ENCODE data around the gene GIMAP2.
A peak's percentile ranks its signal among the peaks of the same experiment; 100 is the strongest.

Gene GIMAP2

DNA sequence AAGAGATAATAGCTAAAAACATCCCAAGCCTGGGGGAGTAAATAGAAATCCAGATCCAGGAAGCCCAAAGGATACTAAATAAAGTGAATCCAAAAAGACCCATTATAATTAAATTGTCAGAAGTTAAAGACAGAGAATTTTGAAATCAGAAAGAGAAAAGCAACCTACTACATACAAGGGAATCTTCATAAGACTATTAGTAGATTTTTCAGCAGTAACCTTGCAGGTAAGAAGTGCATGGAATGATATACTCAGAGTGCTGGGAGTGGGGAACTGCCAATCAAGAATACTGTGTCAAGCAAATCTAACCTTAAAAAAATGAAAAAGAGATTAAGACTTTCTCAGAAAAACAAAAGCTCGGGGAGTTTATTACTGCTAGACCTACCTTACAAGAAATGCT is 17.7 kb downstream of the GIMAP2 start:
- peaks cover 78% of the 10 kb centered on the region for H3K9me3 Mint-ChIP-seq
- H3K4me3 Mint-ChIP-seq: no peak overlapping the region
- no peak for DNase-seq (ENCODE audit: low spot score)
- H3K4me1 Mint-ChIP-seq (ENCODE audit: low read depth): peaks cover 4% of the 10 kb centered on the region
- H3K27ac Mint-ChIP-seq: no peak overlapping the region
- H3K27me3 Mint-ChIP-seq (ENCODE audit: low read depth): no peaks in the 10 kb centered on the region
- peaks cover 67% of the 10 kb centered on the region for H3K36me3 Mint-ChIP-seq (ENCODE audit: low read depth)

DNA sequence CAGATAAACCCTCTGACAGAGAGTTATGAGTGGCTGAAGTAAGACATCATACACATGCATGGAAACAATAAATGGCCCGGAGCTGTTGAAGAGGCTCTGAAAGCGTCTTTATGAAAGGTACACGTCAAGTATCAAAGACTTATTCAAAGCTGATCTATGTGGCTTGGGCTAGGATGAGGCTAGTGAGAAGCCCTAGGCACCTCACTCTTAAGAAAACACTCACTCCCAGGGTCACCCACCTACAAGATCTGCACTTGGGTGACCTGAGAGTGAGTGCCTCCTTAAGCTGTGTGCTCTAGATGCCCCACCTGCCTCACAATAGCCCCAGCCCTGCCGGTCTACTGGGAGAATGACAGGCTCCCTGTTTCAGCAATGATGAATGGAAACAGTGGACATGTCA is 29.8 kb downstream of the GIMAP2 start:
- no peak for DNase-seq (ENCODE audit: low spot score)
- Mint-ChIP-seq H3K9me3 (peaks cover 20% of the 10 kb centered on the region), H3K4me3 (peak overlapping the region; percentile 97), H3K4me1 (ENCODE audit: low read depth) (peaks cover 40% of the 10 kb centered on the region), H3K27me3 (ENCODE audit: low read depth) (no peaks in the 10 kb centered on the region), H3K36me3 (ENCODE audit: low read depth) (peaks cover 48% of the 10 kb centered on the region), H3K27ac (peak overlapping the region; percentile 73)

DNA sequence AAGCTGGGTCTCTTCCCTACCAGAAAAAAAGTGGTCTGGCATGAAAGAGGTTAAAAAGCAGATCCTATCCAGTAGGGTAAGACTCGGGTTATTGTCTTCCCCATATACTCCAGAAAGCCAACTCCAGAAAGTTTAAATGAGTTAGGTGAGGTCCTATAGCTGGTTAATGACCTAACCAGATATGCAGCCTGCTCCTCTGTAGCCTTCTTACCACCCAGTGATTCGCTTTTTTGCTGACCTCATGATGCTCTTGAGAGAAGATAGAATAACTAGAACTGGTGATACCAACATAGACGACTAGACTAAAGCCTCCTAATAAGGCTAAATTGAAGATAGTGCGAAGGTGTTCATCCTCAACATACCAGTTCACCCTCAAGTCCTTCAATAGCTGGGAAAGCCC is 30.2 kb downstream of the GIMAP2 start:
- H3K9me3 Mint-ChIP-seq: peaks cover 20% of the 10 kb centered on the region
- H3K4me1 Mint-ChIP-seq (ENCODE audit: low read depth): peaks cover 40% of the 10 kb centered on the region
- no peak for DNase-seq (ENCODE audit: low spot score)
- peak overlapping the region; percentile 73 for H3K27ac Mint-ChIP-seq
- H3K4me3 Mint-ChIP-seq: peak overlapping the region; percentile 97
- H3K27me3 Mint-ChIP-seq (ENCODE audit: low read depth): no peaks in the 10 kb centered on the region
- peaks cover 51% of the 10 kb centered on the region for H3K36me3 Mint-ChIP-seq (ENCODE audit: low read depth)

DNA sequence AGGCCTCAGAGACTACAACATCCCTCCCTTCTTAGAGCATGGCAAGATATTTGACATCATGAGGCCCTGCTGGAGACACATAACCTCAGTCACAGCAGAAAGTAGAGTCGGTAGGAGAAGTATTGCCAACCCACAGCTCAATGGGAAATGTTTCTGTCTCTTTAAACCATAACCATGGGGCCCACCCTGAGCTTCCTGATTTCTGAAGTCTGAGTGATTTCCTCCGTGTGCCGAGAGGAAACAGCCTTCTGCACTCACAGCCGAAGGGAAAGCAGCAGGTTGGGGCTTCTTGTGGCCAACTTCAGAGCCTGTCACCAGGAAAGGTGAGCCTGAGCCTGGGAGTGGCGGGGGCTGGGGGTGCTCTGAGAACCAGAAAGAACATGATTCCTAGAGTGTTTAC is 30.9 kb downstream of the GIMAP2 start, which contains the start of gene GIMAP1:
Gene GIMAP1, plus strand, starts transcription at position 246 of the 400 bp plus-strand sequence. CDS start 2,435 bp downstream, outside the sequence.
- Mint-ChIP-seq H3K27ac (peak within 1 kb of the TSS; percentile 73), H3K27me3 (ENCODE audit: low read depth) (no peaks in the 10 kb centered on the region), H3K36me3 (ENCODE audit: low read depth) (peaks cover 57% of the 10 kb centered on the region), H3K4me3 (peak within 1 kb of the TSS; percentile 97), H3K4me1 (ENCODE audit: low read depth) (peaks cover 45% of the 10 kb centered on the region), H3K9me3 (peaks cover 20% of the 10 kb centered on the region)
- peak; percentile 54 for DNase-seq (ENCODE audit: low spot score)

DNA sequence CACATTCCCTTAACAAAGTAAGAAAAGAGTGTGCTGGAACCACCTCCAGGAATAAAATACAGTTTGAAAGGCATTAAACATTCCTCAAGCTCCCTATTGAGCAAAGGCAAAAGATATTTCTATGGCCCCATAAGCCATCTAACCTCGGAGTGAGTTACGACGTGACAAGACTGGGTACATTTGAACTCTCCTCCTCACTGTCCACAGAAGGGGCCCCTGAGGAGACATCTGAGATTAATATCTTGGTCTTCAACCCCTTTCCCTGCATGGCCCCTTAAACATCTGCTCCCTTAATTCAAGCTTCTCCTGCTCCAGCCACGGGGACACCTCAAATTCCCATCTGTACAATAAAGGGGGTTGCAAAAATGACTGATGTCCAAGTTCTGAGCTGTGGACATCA is 31.4 kb downstream of the GIMAP2 start:
- peaks cover 20% of the 10 kb centered on the region for H3K9me3 Mint-ChIP-seq
- peak overlapping the region; percentile 97 for H3K4me3 Mint-ChIP-seq
- H3K27me3 Mint-ChIP-seq (ENCODE audit: low read depth): no peaks in the 10 kb centered on the region
- peak overlapping the region; percentile 73 for H3K27ac Mint-ChIP-seq
- peaks cover 47% of the 10 kb centered on the region for H3K4me1 Mint-ChIP-seq (ENCODE audit: low read depth)
- DNase-seq (ENCODE audit: low spot score): no peak
- H3K36me3 Mint-ChIP-seq (ENCODE audit: low read depth): peaks cover 62% of the 10 kb centered on the region

DNA sequence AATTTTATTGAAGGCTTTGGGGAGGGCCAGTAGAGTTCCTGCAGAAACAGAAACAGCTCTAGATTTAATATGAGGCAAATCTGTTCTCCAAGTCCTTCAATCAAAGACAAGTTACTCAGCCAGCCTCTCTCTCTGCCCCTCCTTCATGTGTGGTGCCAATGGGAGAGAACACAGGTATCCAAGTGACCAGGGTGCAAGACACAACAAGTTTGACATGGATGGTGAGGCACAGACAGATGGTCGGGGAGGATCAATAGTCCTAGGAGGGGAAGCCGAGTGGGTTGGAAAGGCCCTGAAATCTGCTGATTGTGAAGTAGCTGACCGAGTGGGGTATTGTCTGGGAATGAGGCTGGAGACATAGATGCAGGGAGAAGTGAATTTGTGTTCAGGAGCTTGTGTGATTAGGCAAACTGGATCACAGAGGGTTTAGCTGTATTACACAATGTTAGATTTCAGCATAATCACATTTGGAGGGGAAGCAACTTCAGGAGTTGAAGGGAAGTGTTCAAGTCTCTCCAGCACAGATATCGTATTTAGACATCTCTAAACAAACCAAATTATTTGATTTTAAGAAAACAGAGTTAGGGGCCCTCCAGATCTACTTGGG is 32.4 kb downstream of the GIMAP2 start:
- no peak for DNase-seq (ENCODE audit: low spot score)
- Mint-ChIP-seq H3K4me1 (ENCODE audit: low read depth) (peaks cover 49% of the 10 kb centered on the region), H3K27me3 (ENCODE audit: low read depth) (no peaks in the 10 kb centered on the region), H3K4me3 (peak overlapping the region; percentile 97), H3K9me3 (peaks cover 11% of the 10 kb centered on the region), H3K27ac (peak overlapping the region; percentile 47), H3K36me3 (ENCODE audit: low read depth) (peaks cover 66% of the 10 kb centered on the region)

DNA sequence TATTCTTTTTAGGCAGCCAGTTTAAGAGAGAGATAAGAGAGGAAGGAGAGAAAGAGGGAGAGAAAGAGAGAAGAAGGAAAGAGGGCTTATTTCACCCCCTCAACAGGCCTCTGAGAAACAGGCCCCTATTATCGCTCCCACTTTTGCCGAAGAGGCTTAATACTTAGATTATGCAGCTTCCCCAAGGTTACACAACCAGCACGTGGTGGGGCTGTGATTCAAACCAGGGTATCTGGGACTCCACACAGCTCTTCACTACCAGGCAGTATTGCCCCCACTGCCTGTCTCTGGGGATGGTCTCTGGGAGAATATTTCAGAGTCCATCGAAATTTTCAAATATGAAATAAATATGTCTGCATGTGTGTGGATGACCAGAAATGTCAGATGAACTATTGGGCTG is 33.9 kb downstream of the GIMAP2 start:
- Mint-ChIP-seq H3K9me3 (peaks cover 3% of the 10 kb centered on the region), H3K4me3 (peak overlapping the region; percentile 97), H3K27ac (peak overlapping the region; percentile 83), H3K36me3 (ENCODE audit: low read depth) (peaks cover 74% of the 10 kb centered on the region), H3K27me3 (ENCODE audit: low read depth) (no peaks in the 10 kb centered on the region), H3K4me1 (ENCODE audit: low read depth) (peaks cover 55% of the 10 kb centered on the region)
- no peak for DNase-seq (ENCODE audit: low spot score)

DNA sequence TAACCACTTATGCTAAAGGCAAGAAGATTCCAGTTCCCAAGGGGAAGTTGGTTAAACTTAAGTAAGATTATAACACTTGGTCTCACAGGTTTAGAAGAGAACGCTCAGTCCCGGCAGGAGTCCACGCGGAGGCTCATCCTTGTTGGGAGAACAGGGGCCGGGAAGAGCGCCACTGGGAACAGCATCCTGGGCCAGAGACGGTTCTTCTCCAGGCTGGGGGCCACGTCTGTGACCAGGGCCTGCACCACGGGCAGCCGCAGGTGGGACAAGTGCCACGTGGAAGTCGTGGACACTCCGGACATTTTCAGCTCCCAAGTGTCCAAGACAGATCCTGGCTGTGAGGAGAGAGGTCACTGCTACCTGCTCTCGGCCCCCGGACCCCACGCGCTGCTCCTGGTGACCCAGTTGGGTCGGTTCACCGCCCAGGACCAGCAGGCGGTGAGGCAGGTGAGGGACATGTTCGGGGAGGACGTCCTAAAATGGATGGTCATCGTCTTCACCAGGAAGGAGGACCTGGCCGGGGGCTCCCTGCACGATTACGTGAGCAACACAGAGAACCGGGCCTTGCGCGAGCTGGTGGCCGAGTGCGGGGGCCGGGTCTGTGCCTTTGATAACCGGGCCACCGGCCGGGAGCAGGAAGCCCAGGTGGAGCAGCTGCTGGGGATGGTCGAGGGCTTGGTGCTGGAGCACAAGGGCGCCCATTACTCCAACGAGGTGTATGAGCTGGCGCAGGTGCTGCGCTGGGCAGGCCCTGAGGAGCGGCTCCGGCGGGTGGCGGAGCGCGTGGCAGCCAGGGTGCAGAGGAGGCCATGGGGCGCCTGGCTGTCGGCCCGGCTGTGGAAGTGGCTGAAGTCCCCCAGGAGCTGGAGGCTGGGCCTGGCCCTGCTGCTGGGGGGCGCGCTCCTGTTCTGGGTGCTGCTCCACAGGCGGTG is 34.7 kb downstream of the GIMAP2 start:
- Mint-ChIP-seq H3K36me3 (ENCODE audit: low read depth) (peaks cover 79% of the 10 kb centered on the region), H3K27me3 (ENCODE audit: low read depth) (no peaks in the 10 kb centered on the region), H3K4me3 (peak overlapping the region; percentile 97), H3K4me1 (ENCODE audit: low read depth) (peaks cover 50% of the 10 kb centered on the region), H3K9me3 (peaks cover 5% of the 10 kb centered on the region), H3K27ac (peak overlapping the region; percentile 21)
- no peak for DNase-seq (ENCODE audit: low spot score)

DNA sequence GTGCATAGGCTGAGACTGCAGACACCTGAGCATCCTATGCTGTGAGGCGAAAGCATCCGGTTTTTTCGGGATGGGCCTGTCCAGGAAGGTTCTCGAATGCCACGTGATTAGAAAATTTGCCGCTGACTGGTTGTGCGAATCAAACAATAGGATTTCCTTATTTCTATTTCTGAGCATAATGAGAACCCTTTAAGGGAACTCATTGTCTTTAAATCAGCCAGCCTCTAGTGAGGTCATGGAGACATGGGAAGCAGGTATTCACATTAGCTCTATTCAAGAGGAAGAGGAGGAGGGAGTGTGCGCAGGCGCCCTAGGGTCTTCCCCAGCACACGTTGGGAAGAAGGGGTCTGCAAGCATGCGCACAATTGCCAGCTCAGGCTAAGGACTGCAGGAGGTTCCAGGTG is 36.5 kb downstream of the GIMAP2 start:
- no peak for DNase-seq (ENCODE audit: low spot score)
- Mint-ChIP-seq H3K4me3 (peak overlapping the region; percentile 48), H3K36me3 (ENCODE audit: low read depth) (peaks cover 87% of the 10 kb centered on the region), H3K27ac (no peak overlapping the region), H3K27me3 (ENCODE audit: low read depth) (no peaks in the 10 kb centered on the region), H3K4me1 (ENCODE audit: low read depth) (peaks cover 45% of the 10 kb centered on the region), H3K9me3 (peaks cover 19% of the 10 kb centered on the region)

DNA sequence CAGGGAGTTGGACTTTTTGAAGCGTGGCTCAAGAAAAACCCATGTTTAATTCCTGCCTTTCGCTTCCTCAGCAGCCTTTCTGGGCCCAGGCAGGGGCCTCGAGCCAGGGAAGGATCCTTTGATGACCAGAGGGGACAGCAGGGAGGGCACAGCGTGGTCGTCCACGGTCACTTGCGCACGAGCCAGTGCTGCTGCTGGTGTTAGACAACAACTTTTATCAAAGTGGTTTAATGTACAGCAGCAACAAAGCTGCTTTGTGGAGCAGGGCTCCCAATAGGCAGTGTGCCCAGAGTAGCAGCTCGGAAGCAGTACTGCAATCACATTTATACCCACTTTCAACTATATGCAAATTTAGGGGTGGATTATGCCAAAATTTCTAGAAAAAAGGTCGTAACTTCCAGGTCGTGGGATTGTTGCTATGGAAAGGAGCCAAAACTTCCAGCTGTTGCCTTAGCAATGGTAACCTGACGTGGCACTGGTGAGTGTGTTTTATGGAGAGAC is 37.0 kb downstream of the GIMAP2 start:
- no peaks in the 10 kb centered on the region for H3K27me3 Mint-ChIP-seq (ENCODE audit: low read depth)
- H3K36me3 Mint-ChIP-seq (ENCODE audit: low read depth): peaks cover 89% of the 10 kb centered on the region
- H3K9me3 Mint-ChIP-seq: peaks cover 24% of the 10 kb centered on the region
- DNase-seq (ENCODE audit: low spot score): no peak
- no peak overlapping the region for H3K27ac Mint-ChIP-seq
- H3K4me1 Mint-ChIP-seq (ENCODE audit: low read depth): peaks cover 45% of the 10 kb centered on the region
- H3K4me3 Mint-ChIP-seq: peak overlapping the region; percentile 48

DNA sequence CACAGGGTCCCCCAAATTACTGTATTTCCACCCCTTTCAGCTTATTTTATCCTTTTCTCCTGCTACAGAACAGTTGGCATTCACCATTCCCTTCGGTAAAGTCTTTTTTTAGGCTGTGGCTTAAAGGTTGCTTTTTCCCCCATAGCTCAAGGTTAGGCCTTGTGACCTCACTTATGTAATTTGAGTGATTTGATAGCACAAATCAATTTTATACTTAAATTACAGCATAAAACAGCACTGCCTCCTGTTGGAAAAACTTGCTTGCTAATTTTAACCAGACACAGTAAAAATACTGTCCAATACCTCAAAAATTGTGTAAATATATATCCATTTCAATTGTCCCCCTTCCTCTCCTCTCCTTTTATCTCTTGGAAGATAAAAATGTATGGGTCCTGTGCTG is 38.0 kb downstream of the GIMAP2 start:
- peaks cover 34% of the 10 kb centered on the region for H3K9me3 Mint-ChIP-seq
- H3K36me3 Mint-ChIP-seq (ENCODE audit: low read depth): peaks cover 92% of the 10 kb centered on the region
- H3K27ac Mint-ChIP-seq: no peak overlapping the region
- no peak overlapping the region for H3K4me3 Mint-ChIP-seq
- no peak for DNase-seq (ENCODE audit: low spot score)
- no peaks in the 10 kb centered on the region for H3K27me3 Mint-ChIP-seq (ENCODE audit: low read depth)
- peaks cover 37% of the 10 kb centered on the region for H3K4me1 Mint-ChIP-seq (ENCODE audit: low read depth)

DNA sequence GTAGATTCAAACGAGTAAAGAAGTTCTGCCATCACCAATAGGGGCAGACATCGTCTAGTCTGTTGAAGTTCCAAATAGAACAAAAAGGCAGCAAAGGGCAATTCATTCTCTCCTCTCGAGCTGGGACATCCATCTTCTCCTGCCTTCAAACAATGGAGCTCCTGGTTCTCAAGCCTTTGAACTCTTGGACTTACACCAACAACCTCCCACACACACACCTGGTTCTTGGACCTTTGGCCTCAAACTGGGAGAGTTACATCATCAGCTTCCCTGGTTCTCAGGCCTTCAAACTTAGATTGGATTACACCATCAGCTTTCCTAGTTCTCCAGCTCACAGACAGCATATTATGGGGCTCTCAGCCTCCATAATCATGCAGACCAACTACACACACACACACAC is 41.9 kb downstream of the GIMAP2 start:
- Mint-ChIP-seq H3K36me3 (ENCODE audit: low read depth) (peaks cover 66% of the 10 kb centered on the region), H3K9me3 (peaks cover 41% of the 10 kb centered on the region), H3K4me1 (ENCODE audit: low read depth) (peaks cover 33% of the 10 kb centered on the region), H3K27me3 (ENCODE audit: low read depth) (no peaks in the 10 kb centered on the region), H3K4me3 (no peak overlapping the region), H3K27ac (no peak overlapping the region)
- no peak for DNase-seq (ENCODE audit: low spot score)

DNA sequence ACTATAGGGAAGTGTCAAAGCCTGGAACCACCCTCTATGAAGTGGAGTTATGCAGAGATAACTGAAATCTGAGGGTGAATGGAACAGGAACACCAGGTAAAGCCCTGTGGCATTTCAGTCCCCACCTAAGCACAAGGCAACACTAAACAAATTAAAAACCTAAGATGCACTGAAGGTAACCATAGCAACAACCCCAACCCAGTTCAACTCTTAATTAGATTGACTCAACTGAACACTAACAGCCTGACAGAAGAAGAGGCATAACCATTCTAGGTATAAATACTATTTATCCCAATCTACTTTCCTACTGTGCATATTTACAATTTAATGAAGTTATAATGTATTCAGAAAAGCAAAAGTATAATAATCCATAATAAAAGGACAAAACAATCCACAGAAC is 42.5 kb downstream of the GIMAP2 start:
- Mint-ChIP-seq H3K27me3 (ENCODE audit: low read depth) (no peaks in the 10 kb centered on the region), H3K4me3 (no peak overlapping the region), H3K36me3 (ENCODE audit: low read depth) (peaks cover 60% of the 10 kb centered on the region), H3K27ac (no peak overlapping the region), H3K9me3 (peaks cover 41% of the 10 kb centered on the region), H3K4me1 (ENCODE audit: low read depth) (peaks cover 37% of the 10 kb centered on the region)
- no peak for DNase-seq (ENCODE audit: low spot score)

DNA sequence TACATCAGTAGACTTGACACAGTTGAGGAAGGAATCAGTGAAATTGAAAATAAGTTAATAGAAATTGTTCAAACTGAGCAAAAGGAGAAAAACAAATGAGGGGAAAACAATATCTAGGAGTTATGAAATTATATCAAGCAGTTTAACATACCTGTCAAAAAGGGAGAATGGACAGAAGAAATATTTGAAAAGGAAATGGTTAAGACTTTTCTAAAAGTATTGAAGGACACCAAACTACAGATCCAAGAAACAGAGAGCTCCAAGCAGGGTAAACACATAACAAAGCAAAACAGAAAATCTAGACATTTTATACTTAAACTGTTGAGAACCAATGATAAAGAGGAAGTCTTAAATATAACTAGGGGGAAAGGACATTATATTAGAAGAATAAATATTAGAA is 43.1 kb downstream of the GIMAP2 start:
- DNase-seq (ENCODE audit: low spot score): no peak
- peaks cover 41% of the 10 kb centered on the region for H3K9me3 Mint-ChIP-seq
- peaks cover 54% of the 10 kb centered on the region for H3K36me3 Mint-ChIP-seq (ENCODE audit: low read depth)
- H3K4me3 Mint-ChIP-seq: no peak overlapping the region
- peaks cover 39% of the 10 kb centered on the region for H3K4me1 Mint-ChIP-seq (ENCODE audit: low read depth)
- no peak overlapping the region for H3K27ac Mint-ChIP-seq
- H3K27me3 Mint-ChIP-seq (ENCODE audit: low read depth): no peaks in the 10 kb centered on the region

All from T-helper 2 cell treated with Interferon-gamma antibody and Interleukin-4, amounts not matched to agents 5 μg/mL and 100 μg/mL, for 36 hours (primary cell).